ENCODE data around the gene PLA2G12B. TPM values are rescaled to one million over a fixed set of nuclear protein-coding genes. Genes with fewer than 3 reads are reported as not detected.

Gene PLA2G12B
- total RNA-seq, 1 experiment from 2014 or later: not detected

DNA sequence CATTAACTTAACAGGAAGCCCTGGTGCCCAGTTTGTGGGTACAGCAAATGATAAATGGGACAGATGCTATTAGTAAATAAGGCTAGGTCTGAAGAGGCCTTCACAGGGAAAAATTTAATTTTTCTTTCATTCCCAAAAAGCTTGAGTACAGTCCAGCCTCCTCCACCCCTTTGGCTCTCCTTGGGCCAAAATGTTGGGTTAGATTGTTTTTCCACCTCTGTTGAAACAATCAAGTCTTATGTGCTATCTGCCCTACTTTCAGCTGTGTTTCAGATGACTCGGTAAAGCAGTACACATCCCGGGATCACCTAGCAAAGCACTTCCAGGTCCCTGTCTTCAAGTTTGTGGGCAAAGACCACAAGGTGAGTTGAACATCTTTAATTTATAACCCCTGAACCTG is 24.3 kb downstream of the PLA2G12B start:
- no TSS peak for BruUV-seq (replicated peaks)
- POLR2A ChIA-PET (ENCODE audit: low non-redundant PET): no interaction called here
- H3K27ac ChIP-seq (ENCODE audit: low read depth, low read length, poor library complexity, severe bottlenecking): no peak overlapping the region
- H3K36me3 ChIP-seq (ENCODE audit: insufficient read depth, low read length, poor library complexity, severe bottlenecking): no peaks in the 10 kb centered on the region
- no peaks in the 10 kb centered on the region for H3K4me1 ChIP-seq (ENCODE audit: insufficient read depth, low read length, poor library complexity, severe bottlenecking)
- H3K27me3 ChIP-seq (replicated peaks; ENCODE audit: insufficient read depth, low read depth, low read length, poor library complexity): no peaks in the 10 kb centered on the region
- TF ChIP-seq, protein P1, sequence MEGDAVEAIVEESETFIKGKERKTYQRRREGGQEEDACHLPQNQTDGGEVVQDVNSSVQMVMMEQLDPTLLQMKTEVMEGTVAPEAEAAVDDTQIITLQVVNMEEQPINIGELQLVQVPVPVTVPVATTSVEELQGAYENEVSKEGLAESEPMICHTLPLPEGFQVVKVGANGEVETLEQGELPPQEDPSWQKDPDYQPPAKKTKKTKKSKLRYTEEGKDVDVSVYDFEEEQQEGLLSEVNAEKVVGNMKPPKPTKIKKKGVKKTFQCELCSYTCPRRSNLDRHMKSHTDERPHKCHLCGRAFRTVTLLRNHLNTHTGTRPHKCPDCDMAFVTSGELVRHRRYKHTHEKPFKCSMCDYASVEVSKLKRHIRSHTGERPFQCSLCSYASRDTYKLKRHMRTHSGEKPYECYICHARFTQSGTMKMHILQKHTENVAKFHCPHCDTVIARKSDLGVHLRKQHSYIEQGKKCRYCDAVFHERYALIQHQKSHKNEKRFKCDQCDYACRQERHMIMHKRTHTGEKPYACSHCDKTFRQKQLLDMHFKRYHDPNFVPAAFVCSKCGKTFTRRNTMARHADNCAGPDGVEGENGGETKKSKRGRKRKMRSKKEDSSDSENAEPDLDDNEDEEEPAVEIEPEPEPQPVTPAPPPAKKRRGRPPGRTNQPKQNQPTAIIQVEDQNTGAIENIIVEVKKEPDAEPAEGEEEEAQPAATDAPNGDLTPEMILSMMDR (conservative IDR thresholded peaks at IDR 0.05; ENCODE audit: low read depth, low read length): no peak
- TF ChIP-seq EZH2 (IDR thresholded peaks at IDR 0.05; ENCODE audit: borderline replicate concordance, low read depth, low read length, poor library complexity, severe bottlenecking): no peak
- CTCF ChIA-PET: no interaction called here
- intact Hi-C loops (cut with micrococcal nuclease; ENCODE audit: unreplicated experiment): no loop called here
- no peaks in the 10 kb centered on the region for H3K9me3 ChIP-seq (ENCODE audit: low read depth, low read length, poor library complexity, severe bottlenecking)
- no peak for DNase-seq (ENCODE audit: low spot score)
- H3K4me3 ChIP-seq (ENCODE audit: low read depth, low read length, poor library complexity, severe bottlenecking): no peak overlapping the region

DNA sequence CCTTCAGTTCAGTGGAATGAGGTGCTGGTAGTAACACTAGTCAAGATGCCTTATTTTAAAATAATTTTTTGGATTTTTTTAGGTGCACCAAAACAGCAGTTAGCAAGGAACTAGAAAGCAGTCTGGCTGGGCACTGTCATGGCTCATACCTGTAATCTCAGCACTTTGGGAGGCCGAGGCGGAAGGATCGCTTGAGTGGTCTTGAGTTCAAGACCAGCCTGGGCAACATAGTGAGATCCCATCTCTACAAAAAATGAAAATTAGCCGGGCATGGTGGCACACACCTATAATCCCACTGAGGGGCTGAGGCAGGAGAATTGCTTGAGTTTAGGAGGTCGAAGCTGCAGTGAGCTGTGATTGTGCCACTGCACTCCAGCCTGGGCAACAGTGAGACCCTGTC is 25.8 kb downstream of the PLA2G12B start:
- ChIA-PET CTCF (no interaction called here), POLR2A (ENCODE audit: low non-redundant PET) (no interaction called here)
- Histone ChIP-seq H3K4me1 (ENCODE audit: insufficient read depth, low read length, poor library complexity, severe bottlenecking) (no peaks in the 10 kb centered on the region), H3K27me3 (replicated peaks; ENCODE audit: insufficient read depth, low read depth, low read length, poor library complexity) (no peaks in the 10 kb centered on the region), H3K9me3 (ENCODE audit: low read depth, low read length, poor library complexity, severe bottlenecking) (no peaks in the 10 kb centered on the region), H3K36me3 (ENCODE audit: insufficient read depth, low read length, poor library complexity, severe bottlenecking) (no peaks in the 10 kb centered on the region), H3K27ac (ENCODE audit: low read depth, low read length, poor library complexity, severe bottlenecking) (no peak overlapping the region), H3K4me3 (ENCODE audit: low read depth, low read length, poor library complexity, severe bottlenecking) (no peak overlapping the region)
- no TSS peak for BruUV-seq (replicated peaks)
- DNase-seq (ENCODE audit: low spot score): no peak
- TF ChIP-seq, protein P1 (conservative IDR thresholded peaks at IDR 0.05; ENCODE audit: low read depth, low read length): no peak
- intact Hi-C loops (cut with micrococcal nuclease; ENCODE audit: unreplicated experiment): no loop called here

DNA sequence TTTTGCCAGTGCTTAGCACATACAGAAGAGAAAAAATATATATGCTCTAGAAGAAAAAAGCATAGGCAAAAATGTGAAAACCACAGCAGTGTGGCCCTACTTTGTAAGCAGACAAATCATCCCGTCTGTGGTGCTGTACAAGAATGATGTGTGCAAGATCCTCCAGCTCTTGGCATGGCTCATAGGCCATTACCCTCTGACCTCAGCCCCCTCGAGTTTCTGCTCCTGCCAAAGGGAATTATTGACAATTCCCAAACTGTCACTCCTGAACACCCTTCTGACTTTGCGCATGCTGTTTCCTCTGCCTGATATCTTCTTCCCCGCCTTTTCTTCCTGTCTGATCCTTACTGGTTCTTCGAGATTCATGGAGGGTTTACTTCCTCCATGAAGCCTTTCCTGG is 27.1 kb downstream of the PLA2G12B start:
- no peak overlapping the region for H3K4me3 ChIP-seq (ENCODE audit: low read depth, low read length, poor library complexity, severe bottlenecking)
- H3K27ac ChIP-seq (ENCODE audit: low read depth, low read length, poor library complexity, severe bottlenecking): no peak overlapping the region
- no TSS peak for BruUV-seq (replicated peaks)
- DNase-seq (ENCODE audit: low spot score): no peak
- intact Hi-C loops (cut with micrococcal nuclease; ENCODE audit: unreplicated experiment): no loop called here
- no peaks in the 10 kb centered on the region for H3K36me3 ChIP-seq (ENCODE audit: insufficient read depth, low read length, poor library complexity, severe bottlenecking)
- H3K9me3 ChIP-seq (ENCODE audit: low read depth, low read length, poor library complexity, severe bottlenecking): no peaks in the 10 kb centered on the region
- POLR2A ChIA-PET (ENCODE audit: low non-redundant PET): no interaction called here
- CTCF ChIA-PET: no interaction called here
- TF ChIP-seq EZH2 (IDR thresholded peaks at IDR 0.05; ENCODE audit: borderline replicate concordance, low read depth, low read length, poor library complexity, severe bottlenecking): no peak
- TF ChIP-seq, protein P1 (conservative IDR thresholded peaks at IDR 0.05; ENCODE audit: low read depth, low read length): no peak
- no peaks in the 10 kb centered on the region for H3K4me1 ChIP-seq (ENCODE audit: insufficient read depth, low read length, poor library complexity, severe bottlenecking)
- no peaks in the 10 kb centered on the region for H3K27me3 ChIP-seq (replicated peaks; ENCODE audit: insufficient read depth, low read depth, low read length, poor library complexity)
